SK-N-SH treated with all-trans-retinoic acid at 6 μM for 48 hours (cell line): ENCODE measurements around the gene LCA5.

ENCODE experiments used
- ESRRG ChIP-seq: fragments of 250-450 bp; sonication (Bioruptor Pico); IDR thresholded peaks from 2 replicates; pipeline ENCODE4 v1.6.1; 2021; ENCODE audit warnings: mild to moderate bottlenecking
- PATZ1 ChIP-seq: fragments of 250-450 bp; sonication (Bioruptor Pico); IDR thresholded peaks from 2 replicates; pipeline ENCODE4 v1.8.0; 2020; ENCODE audit warnings: mild to moderate bottlenecking, moderate library complexity, borderline replicate concordance
- RARB ChIP-seq: fragments of 250-450 bp; sonication (Bioruptor Pico); IDR thresholded peaks from 2 replicates; pipeline ENCODE4 v1.8.0; 2021; ENCODE audit warnings: mild to moderate bottlenecking, moderate library complexity
- SNAI2 ChIP-seq: fragments of 250-450 bp; sonication (Bioruptor Pico); IDR thresholded peaks from 2 replicates; pipeline ENCODE4 v1.5.0; 2020; ENCODE audit warnings: mild to moderate bottlenecking, moderate library complexity
- TSHZ2 ChIP-seq: fragments of 250-450 bp; sonication (Bioruptor Pico); IDR thresholded peaks from 2 replicates; pipeline ENCODE4 v1.5.0; 2020; ENCODE audit warnings: mild to moderate bottlenecking, moderate library complexity
- ZC3H10 ChIP-seq: fragments of 250-450 bp; sonication (Bioruptor Pico); IDR thresholded peaks from 2 replicates; pipeline ENCODE4 v1.5.1; 2021; ENCODE audit warnings: mild to moderate bottlenecking, moderate library complexity
- ZFP3 ChIP-seq: fragments of 250-450 bp; sonication (Bioruptor Pico); IDR thresholded peaks from 2 replicates; pipeline ENCODE4 v1.5.0; 2020; ENCODE audit warnings: mild to moderate bottlenecking, moderate library complexity
- ZFP30 ChIP-seq: fragments of 450-650 bp; formaldehyde crosslinking; IDR thresholded peaks from 2 replicates; pipeline ENCODE4 v1.5.0; 2022; ENCODE audit warnings: mild to moderate bottlenecking, moderate library complexity
- ZNF565 ChIP-seq: fragments of 450-650 bp; formaldehyde crosslinking; conservative IDR thresholded peaks from 2 replicates; pipeline ENCODE4 v1.5.0; 2020; ENCODE audit warnings: low read depth, mild to moderate bottlenecking, moderate library complexity
- ZNF8 ChIP-seq: fragments of 450-650 bp; formaldehyde crosslinking; IDR thresholded peaks from 2 replicates; pipeline ENCODE4 v1.5.0; 2020; ENCODE audit warnings: mild to moderate bottlenecking, moderate library complexity

GRCh38 chr6:79543411-79543810 lies 6.2 kb upstream of the LCA5 start:
- TF ChIP-seq ZFP3 (CRISPR knock-in tag) (no peak), PATZ1 (CRISPR knock-in tag) (no peak), ZNF8 (no peak), RARB (no peak), TSHZ2 (CRISPR knock-in tag) (no peak), SNAI2 (CRISPR knock-in tag) (no peak), ZNF565 (CRISPR knock-in tag) (no peak), ESRRG (no peak), ZFP30 (no peak), ZC3H10 (CRISPR knock-in tag) (no peak)
